Fibroblast of peridontal ligament (primary cell): ENCODE data around the gene TPK1.
"Not testable (repeated sequence)": the region's sequence is repeated elsewhere in the genome, so short reads cannot be mapped to it uniquely, and the experiment has no call there.

Experiments
- DNase-seq: peaks from one replicate; pipeline ENCODE4 v3.0.0-alpha.2; 2010; ENCODE audit errors: extremely low read depth

The TPK1 gene

DNA sequence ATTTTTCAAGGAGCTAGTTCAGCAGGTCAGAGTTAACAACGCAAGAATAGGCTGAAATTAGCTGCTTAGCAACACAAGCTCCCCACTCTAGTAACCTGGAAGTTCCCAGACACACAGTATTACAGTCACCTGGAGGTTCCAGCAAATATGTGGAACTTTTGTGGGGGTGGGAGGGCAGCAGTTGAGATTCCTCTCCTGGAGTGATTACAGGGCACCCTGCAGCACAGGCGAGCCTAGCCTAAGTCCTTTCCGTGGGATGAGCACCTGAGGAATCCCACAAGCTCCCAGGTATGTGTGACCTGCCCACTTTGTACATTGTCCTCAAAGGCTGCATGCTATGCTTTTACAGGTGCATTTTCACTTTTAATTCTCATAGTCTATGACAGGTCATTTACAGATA, 13.6 kb downstream of the TPK1 start:
- DNase-seq = no peak

DNA sequence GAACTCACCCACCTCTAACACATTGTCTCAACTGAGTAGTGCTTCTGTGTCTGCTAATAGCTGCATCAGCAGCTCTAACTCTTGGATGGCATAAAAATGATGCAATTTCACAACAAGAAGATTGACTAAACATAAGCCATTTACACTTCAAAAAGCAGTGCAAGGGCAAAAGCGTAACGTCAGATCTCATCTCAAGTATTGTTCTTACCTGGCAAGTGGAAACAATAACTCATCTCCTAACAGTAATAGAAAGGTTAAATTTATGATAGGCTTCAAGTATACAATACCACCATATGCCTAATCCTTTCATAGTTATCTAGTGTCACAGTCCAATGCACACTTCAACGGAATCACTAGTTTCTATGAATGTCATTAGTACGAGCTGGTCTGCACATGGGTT, 14.8 kb downstream of the TPK1 start:
- no peak for DNase-seq

DNA sequence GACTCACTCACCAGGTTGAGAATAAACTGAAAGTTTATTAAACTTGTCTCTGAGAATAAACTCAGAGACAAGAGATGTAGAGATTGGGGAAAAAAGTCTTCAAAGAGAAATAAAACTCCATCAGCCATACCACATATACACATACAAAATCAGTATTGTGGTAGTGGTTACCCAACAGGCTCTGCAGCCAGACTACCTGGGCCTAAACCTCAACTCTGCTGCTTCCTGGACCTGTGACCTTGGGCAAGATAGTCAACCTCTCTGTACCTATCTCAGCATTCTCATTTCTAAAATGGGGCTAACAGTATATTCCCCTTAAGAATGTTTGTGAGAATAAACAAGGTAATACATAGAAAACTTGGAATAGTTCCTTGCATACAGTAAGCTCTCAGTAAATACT, 15.3 kb downstream of the TPK1 start:
- no peak for DNase-seq

DNA sequence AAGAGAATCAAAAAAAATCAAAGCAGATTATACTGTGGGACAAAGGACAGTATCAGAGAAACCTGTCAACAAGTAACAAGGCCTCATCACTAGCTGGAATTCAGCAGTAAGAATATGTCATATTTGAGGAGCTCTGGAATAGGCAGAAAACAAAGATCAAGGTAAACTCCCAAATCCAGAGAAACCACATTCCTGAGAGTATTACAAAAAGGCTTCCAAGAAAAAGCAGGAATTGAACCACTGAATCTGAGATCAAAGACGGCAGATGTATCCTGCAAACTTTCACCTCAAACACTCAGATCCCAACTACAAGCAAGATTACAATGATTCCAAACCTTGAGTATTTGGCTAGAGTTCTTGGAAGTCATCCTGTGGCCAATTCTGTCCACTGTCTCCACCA, 16.3 kb downstream of the TPK1 start:
- no peak for DNase-seq

DNA sequence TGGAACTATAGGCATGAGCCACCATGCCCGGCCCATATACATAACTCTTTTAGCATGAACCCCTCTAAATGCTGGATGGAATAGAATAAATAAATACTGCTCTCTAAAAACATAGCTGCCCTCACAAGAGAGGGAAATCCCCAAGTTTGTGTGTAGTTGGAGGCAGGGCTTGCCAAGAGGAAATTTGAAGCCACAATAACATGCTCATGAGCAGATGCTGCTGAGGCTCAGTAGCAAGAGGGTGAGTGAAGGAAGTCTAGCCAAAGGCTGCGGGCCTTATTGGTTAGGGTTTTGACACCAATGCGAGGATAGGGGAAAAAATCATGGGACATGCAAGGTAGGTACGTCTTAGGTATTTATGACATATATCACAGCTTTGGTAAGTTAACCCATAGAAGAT, 17.3 kb downstream of the TPK1 start:
- peak; percentile 48 for DNase-seq

DNA sequence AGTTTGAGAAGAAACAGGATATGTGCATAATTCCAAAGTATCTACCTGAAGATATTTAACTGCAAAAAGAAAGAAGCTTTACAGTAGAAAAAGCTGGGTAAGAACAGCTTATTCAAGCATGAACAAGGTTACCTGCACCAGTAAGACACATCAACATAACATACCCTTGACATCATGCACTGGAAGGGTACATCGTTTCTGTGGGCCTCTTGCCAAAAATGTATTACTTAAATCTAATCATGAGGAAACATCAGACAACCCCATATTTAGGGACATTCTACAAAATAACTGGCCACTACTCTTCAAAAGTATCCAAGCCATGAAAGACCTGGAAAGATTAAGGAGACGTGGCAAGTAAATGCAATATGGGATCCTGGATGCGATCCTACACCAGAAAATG, 18.9 kb downstream of the TPK1 start:
- no peak for DNase-seq

DNA sequence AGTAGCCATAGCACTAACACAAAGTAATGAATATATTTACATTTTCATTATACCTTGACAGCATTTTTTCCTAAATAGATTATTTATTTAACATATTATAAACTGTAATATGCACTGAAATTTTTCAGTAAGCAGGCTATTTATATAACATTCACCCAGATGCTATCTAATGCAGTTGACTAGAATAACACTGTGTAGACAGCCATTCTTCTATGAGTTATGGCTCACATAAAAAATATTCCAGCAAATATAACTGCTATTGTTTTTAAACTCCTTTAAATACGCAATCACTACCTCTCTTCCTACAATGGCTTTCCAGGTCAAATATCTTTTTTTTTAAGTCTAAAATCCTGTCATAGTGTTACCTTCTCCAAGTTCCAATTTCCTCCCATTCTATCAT, 21.6 kb downstream of the TPK1 start:
- no peak for DNase-seq

DNA sequence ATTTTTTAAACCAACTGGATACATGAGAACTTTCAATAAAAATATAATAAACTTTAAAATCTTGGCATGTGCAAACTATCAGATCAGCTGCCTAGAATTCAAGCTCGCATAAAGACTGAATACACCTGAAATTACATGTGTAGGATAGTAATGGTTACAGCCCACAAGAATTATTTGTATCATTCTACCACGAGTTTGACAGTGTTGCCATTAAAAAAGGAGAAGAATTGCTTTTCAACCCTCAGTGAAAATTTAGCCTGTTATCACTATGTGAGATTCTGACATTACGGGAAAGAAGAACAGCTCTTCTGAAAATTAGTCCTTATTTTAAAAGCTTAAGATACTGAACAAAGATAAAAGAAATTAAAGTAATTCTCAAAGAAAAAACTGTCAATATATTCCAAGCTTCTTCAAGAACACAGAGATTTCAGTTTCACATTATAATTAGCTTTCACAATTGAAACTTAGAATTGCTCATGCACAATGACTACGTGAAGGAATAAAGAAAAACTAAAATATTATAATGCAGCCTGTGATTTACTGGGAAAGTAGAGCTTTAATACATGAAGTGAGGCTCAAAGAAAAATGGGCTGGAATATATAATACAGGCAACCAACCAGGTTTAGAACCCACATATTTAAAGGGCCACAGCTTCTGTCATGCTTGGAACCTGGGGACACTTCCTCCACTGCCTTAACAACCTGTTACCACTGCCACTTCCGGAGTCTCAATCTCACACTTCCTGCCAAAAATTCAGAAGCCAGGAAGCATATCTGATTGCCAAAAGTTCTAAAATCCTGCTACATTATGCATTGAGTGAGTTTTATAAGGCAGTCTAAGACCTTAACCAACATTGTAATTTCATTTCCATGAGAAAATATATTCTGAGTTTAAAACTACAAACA, 23.2 kb downstream of the TPK1 start:
- DNase-seq = no peak

DNA sequence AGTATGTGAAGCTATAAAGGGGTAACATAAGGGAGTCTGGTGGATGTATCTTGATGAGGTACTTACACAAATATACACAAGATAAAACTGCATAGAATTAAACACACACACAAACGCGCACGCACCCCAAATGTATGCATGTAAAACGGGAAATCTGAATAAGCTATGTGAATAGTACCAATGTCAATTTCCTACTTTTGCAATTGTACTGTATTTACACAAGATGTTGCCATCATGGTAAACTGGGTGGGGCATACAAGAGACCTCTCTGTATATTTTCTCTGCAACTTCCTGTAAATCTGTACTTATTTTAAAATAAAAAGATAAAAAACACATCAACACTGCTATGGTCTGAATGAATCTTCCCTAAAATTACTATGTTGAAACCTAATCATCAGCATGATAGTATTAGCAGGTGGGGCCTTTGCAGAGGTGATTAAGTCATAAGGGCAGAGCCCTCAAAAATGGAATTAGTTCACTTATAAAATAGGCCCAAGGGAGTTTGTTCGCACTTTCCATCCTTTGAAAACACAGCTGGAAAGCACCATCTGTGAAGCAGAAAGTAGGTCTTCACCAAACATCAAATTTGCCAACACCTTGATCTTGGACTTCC, 30.1 kb downstream of the TPK1 start:
- no peak for DNase-seq

DNA sequence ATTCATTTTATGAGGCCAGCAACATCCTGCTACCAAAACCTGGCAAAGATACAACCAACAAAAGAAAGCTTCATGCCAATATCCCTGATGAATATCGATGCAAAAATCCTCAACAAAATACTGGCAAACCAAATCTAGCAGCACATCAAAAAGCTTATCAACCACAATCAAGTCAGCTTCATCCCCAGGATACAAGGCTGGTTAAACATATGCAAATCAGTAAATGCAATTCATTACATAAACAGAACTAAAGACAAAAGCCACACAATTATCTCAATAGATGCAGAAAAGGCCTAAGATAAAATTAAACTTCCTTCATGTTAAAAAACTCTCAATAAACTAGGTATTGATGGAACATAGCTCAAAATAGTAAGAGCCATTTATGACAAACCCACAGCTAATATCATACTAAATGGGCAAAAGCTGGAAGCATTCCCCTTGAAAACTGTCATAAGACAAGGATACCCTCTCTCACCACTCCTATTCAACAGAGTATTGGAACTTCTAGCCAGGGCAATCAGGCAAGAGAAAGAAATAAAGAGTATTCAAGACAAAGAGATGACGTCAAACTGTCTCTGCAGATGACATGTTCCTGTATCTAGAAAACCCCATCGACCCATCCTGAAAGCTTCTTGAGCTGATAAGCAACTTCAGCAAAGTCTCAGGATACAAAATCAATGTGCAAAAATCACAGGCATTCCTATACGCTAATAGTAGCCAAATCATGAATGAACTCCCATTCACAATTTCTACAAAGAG, 35.0 kb downstream of the TPK1 start:
- DNase-seq = not testable (repeated sequence)

DNA sequence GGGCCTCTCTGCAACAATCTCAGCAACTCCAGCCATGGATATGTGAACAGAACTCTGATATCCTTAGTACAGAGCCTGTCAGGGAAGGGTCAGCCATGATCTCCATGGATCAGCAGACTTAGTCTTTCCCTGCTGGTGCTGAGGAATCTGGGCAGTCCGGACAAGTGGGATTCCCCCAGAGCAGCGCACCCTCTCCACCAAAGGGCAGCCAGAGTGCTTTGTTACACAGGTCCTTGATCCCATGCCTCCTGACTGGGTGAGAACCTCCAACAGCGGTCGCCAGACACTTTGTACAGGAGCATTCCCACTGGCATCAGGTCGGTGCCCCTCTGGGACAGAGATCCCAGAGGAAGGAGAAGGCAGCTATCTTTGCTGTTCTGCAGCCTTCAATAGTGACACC, 38.9 kb downstream of the TPK1 start:
- no peak for DNase-seq

DNA sequence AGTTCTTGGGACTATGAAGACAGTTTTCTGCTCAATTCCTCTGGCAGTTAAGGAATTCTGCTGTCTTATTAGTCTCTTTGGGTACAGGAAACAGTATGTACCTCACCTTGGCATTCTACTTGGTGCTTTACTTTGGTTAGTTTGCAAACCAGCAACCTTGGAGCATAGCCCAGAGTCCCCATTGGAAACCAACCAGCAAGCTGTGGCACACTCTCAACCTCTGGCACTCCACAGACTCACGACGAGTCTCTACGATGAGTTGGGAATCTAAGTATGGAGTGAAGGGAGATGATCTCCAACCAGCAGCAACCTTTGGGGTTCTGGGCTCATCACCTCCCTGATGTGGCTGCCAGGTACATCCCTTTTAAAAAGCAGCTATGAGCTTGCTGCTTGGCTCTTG, 43.8 kb downstream of the TPK1 start:
- no peak for DNase-seq

DNA sequence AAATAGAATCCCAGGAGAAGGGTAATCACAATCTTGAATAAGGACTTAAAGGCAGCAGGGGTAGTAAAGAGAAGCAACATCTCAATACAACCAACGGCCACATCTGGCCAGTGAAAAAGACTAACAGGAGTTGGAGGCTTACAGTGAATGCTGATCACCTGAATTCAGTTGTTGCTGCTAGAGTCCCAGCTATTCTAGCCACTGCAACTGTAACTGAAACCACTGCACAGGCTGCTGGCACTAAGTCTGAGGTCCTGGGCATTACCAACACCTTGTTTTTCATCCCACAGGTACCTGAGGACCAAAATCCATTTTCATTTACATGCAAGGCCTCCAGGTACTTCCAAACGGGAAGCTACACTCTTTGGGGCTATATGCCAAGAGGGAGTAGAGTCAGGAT, 44.4 kb downstream of the TPK1 start:
- no peak for DNase-seq

DNA sequence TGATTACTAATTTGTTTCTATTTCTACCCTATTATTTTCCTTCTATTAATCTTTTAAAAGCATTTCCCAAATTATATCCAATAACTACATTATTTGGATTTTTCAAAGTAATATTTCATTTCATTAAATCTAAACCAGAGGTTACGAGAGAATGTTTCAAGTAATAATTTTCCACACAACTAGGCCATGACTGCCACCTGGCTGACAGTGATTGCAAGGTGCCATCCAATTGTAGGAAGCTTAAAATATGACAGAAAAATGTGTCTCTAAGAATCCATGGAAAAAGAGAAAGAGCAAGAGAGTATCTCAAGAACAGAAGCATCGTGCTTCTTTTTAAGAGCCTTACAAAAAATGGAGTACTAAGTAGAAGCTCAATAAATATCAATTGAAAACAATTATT, 48.7 kb downstream of the TPK1 start:
- no peak for DNase-seq

DNA sequence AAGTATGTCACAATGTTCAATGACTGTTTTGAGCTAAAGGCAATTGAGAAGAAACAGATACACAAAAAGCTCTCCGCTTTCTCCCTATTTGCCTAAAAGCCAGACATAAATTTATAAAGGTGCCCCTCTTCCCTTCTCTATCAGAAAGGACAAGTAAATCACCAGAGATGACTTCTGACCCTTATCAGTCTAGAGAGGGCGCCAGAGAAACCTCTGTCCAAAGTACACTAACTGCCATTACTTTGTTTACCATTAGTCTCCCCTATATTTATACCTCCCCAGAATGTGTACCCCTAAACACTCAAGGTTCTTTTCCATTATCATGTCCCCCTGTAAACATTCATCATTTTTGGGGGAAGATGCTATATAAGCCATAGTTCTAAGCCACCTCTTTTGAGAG, 49.3 kb downstream of the TPK1 start:
- no peak for DNase-seq

DNA sequence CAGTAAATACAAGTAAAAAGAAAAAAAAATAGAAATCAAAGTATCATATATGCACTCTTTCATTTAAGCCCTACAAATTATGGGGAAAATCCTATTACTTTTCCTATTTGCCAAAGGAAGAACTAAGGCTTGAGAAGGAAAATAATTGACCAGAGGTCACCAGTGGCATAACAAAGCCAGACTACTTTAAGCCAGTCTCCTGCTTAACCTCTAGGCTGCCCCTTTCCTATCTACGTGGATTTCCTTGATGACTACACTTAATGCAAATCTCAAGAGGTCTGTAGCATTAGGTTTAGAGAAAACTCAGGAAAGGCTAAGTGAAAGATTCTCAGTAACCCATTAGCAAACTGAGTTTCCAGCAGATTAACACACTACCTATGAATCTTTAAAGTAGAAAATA, 49.8 kb downstream of the TPK1 start:
- DNase-seq = no peak

DNA sequence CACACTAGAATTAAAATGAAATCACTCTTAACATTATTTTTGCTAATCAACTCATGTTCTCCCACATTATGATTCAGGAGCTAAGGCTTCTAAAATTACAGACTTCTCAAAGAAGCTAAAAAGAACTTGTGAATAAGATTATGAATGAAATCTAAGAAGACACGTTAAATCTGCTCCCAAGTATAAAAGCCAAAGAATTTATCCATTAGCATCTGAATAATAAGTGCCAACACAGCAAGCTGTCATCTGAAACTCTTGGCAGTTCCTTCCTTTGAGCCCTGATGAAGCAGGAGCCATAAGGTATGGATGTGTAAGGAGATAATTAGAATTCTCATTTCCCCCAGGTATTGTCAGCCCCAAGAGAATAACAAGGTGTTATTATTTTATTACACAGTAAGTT, 50.3 kb downstream of the TPK1 start:
- DNase-seq = no peak

DNA sequence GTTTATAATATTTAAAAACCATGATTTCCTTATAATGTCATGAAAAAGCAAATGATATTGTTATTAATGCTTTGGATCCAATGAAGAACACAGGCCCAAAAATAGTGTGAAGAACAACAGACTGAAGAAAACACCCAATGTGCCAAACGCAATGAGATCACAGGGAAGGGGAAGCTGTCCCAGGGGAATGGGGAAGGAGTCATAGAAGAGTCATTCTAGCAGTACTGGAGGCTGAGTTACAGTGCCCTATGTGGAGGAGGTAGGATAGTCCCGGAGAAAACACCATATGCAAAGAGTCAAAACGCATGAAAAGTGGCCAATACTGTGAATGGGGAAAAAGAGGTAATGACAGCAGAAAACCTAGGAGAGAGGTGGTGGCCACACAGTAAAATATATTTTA, 50.9 kb downstream of the TPK1 start:
- DNase-seq = no peak

DNA sequence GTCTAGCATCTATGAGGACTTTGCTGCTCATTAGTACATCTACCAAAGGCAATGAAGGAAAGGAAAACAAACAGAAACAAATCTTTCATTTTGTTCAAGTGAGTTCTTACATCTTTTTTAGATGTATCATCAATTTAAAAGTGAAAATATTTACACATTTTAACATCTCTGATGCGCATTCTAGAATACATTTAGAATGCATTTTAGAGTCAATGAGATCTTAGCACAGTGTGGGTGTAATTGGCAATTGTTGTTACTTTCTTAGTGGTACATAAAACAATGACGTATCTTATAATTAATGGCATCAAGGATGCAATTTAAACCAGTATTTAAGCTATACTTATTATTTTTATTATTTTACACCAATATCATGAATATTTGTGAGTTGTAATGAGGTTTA, 51.4 kb downstream of the TPK1 start:
- DNase-seq = no peak

DNA sequence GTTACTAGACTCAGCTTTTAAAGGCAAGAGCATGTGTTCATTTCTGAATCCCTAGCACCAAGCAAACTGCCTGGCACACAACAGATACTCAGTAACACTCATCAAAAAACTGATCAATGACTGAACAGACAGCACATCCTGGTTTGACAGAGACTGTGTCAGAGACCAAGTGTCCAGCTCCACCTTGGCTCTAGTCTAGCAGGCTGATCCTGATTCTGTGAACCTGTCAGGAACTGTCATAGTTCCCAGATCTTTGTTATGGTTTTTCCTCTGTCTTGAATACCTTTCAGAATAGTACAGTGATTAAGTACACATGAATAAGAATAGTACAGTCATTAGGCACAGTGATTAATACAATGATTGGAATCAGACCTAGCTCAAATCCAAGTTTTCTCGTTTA, 53.0 kb downstream of the TPK1 start:
- DNase-seq = no peak

DNA sequence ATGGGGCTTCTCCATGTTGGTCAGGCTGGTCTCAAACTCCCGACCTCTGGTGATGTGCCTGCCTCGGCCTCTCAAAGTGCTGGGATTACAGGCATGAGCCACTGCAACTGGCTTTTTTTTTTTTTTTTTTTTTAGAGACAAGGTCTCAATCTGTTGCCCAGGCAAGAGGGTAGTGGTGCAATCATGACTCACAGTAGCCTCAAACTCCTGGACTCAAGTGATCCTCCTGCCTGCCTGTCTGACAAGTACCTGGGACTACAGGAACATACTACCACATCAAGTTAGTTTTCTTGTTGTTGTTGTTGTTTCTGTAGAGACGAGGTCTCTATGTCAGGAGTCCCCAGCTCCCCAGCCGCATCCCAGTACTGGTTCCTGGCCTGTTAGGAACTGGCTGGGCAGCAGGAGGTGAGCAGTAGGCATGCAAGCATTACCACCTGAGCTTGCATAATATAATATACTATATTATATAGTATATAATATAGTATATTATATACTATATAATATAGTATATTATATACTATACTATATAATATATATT, 55.7 kb downstream of the TPK1 start:
- no peak for DNase-seq

DNA sequence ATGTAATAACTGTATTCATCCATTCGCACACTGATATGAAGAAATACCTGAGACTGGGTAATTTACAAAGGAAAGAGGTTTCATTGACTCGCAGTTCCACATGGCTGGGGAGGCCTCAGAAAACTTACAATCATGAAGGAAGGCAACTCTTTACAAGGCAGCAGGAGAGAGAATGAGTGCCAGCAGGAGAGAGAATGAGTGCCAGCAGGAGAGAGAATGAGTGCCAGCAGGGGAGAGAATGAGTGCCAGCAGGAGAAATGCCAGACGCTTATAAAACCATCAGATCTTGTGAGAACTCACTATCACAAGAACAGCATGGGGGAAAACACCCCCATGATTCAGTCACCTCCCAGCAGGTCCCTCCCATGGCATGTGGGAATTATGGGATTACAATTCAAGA, 58.0 kb downstream of the TPK1 start:
- DNase-seq = not testable (repeated sequence)
